OCI-LY3 (cell line): Measurements from ENCODE around the gene DTD1.

Experiments used
- H2AFZ ChIP-seq: fragments of 200-600, 300-600 bp; shearing (Covaris generic); 2 replicates; pipeline ENCODE4 v1.6.0; 2014; ENCODE audit warnings: antibody characterized with exemption, low read depth, low read length
- H3K27ac ChIP-seq: fragments of 200-600, 300-600 bp; sonication (generic); 2 replicates; pipeline ENCODE4 v1.5.1; 2014; ENCODE audit warnings: mild to moderate bottlenecking, low read length, moderate library complexity, mixed read lengths
- H3K27me3 ChIP-seq: fragments of 200-600, 300-600 bp; sonication (generic); 2 replicates; pipeline ENCODE4 v1.6.1; 2014; ENCODE audit warnings: low read depth, low read length, mixed read lengths
- H3K36me3 ChIP-seq: fragments of 200-600, 300-600 bp; sonication (generic); replicated peaks from 2 replicates; pipeline ENCODE3; 2014; ENCODE audit warnings: low read depth, low read length, mixed read lengths
- H3K4me1 ChIP-seq: fragments of 300-600, 200-600 bp; sonication (generic); 2 replicates; pipeline ENCODE4 v1.6.1; 2014; ENCODE audit warnings: low read length, mixed read lengths
- H3K4me2 ChIP-seq: fragments of 200-600, 300-600 bp; sonication (generic); 2 replicates; pipeline ENCODE4 v1.6.1; 2014; ENCODE audit warnings: low read length, mixed read lengths
- H3K4me3 ChIP-seq: fragments of 300-600, 200-600 bp; sonication (generic); 2 replicates; pipeline ENCODE4 v1.5.1; 2014; ENCODE audit warnings: antibody characterized with exemption, mild to moderate bottlenecking, low read length, moderate library complexity
- H3K79me2 ChIP-seq: fragments of 300-600, 200-600 bp; shearing (Covaris generic); 2 replicates; pipeline ENCODE4 v1.6.1; 2014; ENCODE audit warnings: mild to moderate bottlenecking, low read length, mixed read lengths
- H3K9ac ChIP-seq: fragments of 300-600, 200-600 bp; shearing (Covaris generic); 2 replicates; pipeline ENCODE4 v1.6.0; 2014; ENCODE audit warnings: mild to moderate bottlenecking, low read length, moderate library complexity
- H3K9me3 ChIP-seq: fragments of 200-600, 300-600 bp; shearing (Covaris generic); 2 replicates; pipeline ENCODE4 v1.6.1; 2014; ENCODE audit warnings: low read length, mixed read lengths; ENCODE audit not compliant: insufficient read depth
- H4K20me1 ChIP-seq: fragments of 200-600, 300-600 bp; sonication (generic); 2 replicates; pipeline ENCODE4 v1.6.1; 2016; ENCODE audit warnings: low read length, mixed read lengths; ENCODE audit not compliant: insufficient read depth
- CTCF ChIP-seq: fragments of 200-600, 300-600 bp; sonication (generic); IDR thresholded peaks from 2 replicates; pipeline ENCODE4 v1.5.1; 2014; ENCODE audit warnings: antibody characterized with exemption, low read length, low read depth
- EZH2phosphoT487 ChIP-seq: fragments of 200-600 bp; shearing (Covaris generic); IDR thresholded peaks from 2 replicates; pipeline ENCODE4 v1.6.1; 2018; ENCODE audit warnings: antibody characterized with exemption, mixed run types, low read depth

Gene DTD1

GRCh38 chr20:18613553-18613952, 25.7 kb downstream of the DTD1 start:
- Histone ChIP-seq H3K4me2 (no peak overlapping the region), H3K4me3 (no peak overlapping the region), H3K4me1 (no peaks in the 10 kb centered on the region), H3K9ac (no peak overlapping the region), H3K36me3 (no peaks in the 10 kb centered on the region), H3K79me2 (no peaks in the 10 kb centered on the region), H2AFZ (no peak overlapping the region), H3K9me3 (no peaks in the 10 kb centered on the region), H3K27ac (no peak overlapping the region), H4K20me1 (no peaks in the 10 kb centered on the region), H3K27me3 (no peaks in the 10 kb centered on the region)
- no peak for TF ChIP-seq EZH2phosphoT487

GRCh38 chr20:18614244-18614643, 26.4 kb downstream of the DTD1 start:
- no peak overlapping the region for H3K27ac ChIP-seq
- H3K4me3 ChIP-seq = no peak overlapping the region
- no peaks in the 10 kb centered on the region for H3K79me2 ChIP-seq
- H3K9ac ChIP-seq = no peak overlapping the region
- no peaks in the 10 kb centered on the region for H3K9me3 ChIP-seq
- H3K27me3 ChIP-seq = no peaks in the 10 kb centered on the region
- H3K36me3 ChIP-seq = no peaks in the 10 kb centered on the region
- H3K4me1 ChIP-seq = no peaks in the 10 kb centered on the region
- H2AFZ ChIP-seq = no peak overlapping the region
- no peak overlapping the region for H3K4me2 ChIP-seq
- no peaks in the 10 kb centered on the region for H4K20me1 ChIP-seq
- TF ChIP-seq CTCF = no peak
- TF ChIP-seq EZH2phosphoT487 = no peak

- TF ChIP-seq CTCF (no peak), EZH2phosphoT487 (no peak)
- no peaks in the 10 kb centered on the region for H3K9me3 ChIP-seq
These were observed 27.3 kb downstream of the DTD1 start for GRCh38 chr20:18615020-18615650.

GRCh38 chr20:18621004-18621403, 33.1 kb downstream of the DTD1 start:
- Histone ChIP-seq H3K4me2 (no peak overlapping the region), H4K20me1 (peaks cover under 1% of the 10 kb centered on the region; the same call in 1 of the 2 replicates), H3K9ac (no peak overlapping the region), H3K27me3 (no peaks in the 10 kb centered on the region), H3K36me3 (no peaks in the 10 kb centered on the region), H3K4me3 (no peak overlapping the region), H3K4me1 (no peaks in the 10 kb centered on the region), H3K27ac (no peak overlapping the region), H3K79me2 (no peaks in the 10 kb centered on the region), H3K9me3 (no peaks in the 10 kb centered on the region), H2AFZ (no peak overlapping the region)
- TF ChIP-seq CTCF = no peak
- TF ChIP-seq EZH2phosphoT487 = no peak

More at GRCh38 chr20:18615020-18615650, 27.3 kb downstream of the DTD1 start:
- Histone ChIP-seq H3K4me2 (no peak overlapping the region), H3K36me3 (no peaks in the 10 kb centered on the region), H3K27me3 (no peaks in the 10 kb centered on the region), H3K4me3 (no peak overlapping the region), H3K4me1 (no peaks in the 10 kb centered on the region), H3K79me2 (no peaks in the 10 kb centered on the region), H2AFZ (no peak overlapping the region), H4K20me1 (no peaks in the 10 kb centered on the region), H3K9ac (no peak overlapping the region), H3K27ac (no peak overlapping the region)
